IMR-90 (cell line): ENCODE measurements around the gene RELN. TPM values are rescaled to one million over a fixed set of nuclear protein-coding genes. Genes with fewer than 3 reads are reported as not detected.

Experiments
- ATAC-seq: fragments of 200-7000 bp; cut with Tn5 transposase; 2 replicates; pipeline ENCODE4 v1.9.1; 2020; ENCODE audit warnings: low read depth, mild to moderate bottlenecking, moderate library complexity
- BruUV-seq: library from RNA; stranded (reverse); fragments of 400-500 nt; replicated peaks from 2 replicates; lab custom pipeline; 2021; lab: Mats Ljungman, UMichigan
- CTCF ChIA-PET: fragments of 300-600 bp; formaldehyde crosslinking; extraction: SDS; loops from one replicate; lab custom pipeline; 2021; ENCODE audit warnings: antibody characterized with exemption; lab: Yijun Ruan, JAX
- POLR2A ChIA-PET: fragments of 300-600 bp; sonication (Branson Sonifier 250); formaldehyde crosslinking; loops from one replicate; lab custom pipeline; 2022; ENCODE audit warnings: antibody characterized with exemption; ENCODE audit not compliant: unreplicated experiment; lab: Charles Lee
- DNase-seq: peaks from one replicate; pipeline ENCODE4 v3.0.0; 2013
- H2AFZ ChIP-seq: replicated peaks from 2 replicates; pipeline ENCODE3; 2013; ENCODE audit warnings: low read length, mild to moderate bottlenecking; ENCODE audit not compliant: poor library complexity
- H2AK5ac ChIP-seq: 2 replicates; pipeline ENCODE4 v1.6.1; 2013; ENCODE audit warnings: low read depth, low read length, inconsistent platforms
- H2AK9ac ChIP-seq: replicated peaks from 2 replicates; pipeline ENCODE3; 2013; ENCODE audit warnings: mild to moderate bottlenecking, low read depth, low read length, moderate library complexity; ENCODE audit not compliant: poor library complexity
- H2BK120ac ChIP-seq: 2 replicates; pipeline ENCODE4 v1.6.1; 2013; ENCODE audit warnings: low read depth, low read length, inconsistent platforms
- H2BK15ac ChIP-seq: 3 replicates; pipeline ENCODE4 v1.6.1; 2013; ENCODE audit warnings: low read depth, low read length, inconsistent platforms
- H2BK20ac ChIP-seq: 2 replicates; pipeline ENCODE4 v1.6.1; 2013; ENCODE audit warnings: low read depth, mild to moderate bottlenecking, inconsistent platforms, low read length, moderate library complexity
- H2BK5ac ChIP-seq: 2 replicates; pipeline ENCODE4 v1.6.1; 2013; ENCODE audit warnings: mild to moderate bottlenecking, low read depth, low read length, inconsistent platforms; ENCODE audit not compliant: poor library complexity, severe bottlenecking
- H3K14ac ChIP-seq: replicated peaks from 2 replicates; pipeline ENCODE4 v1.6.1; 2013; ENCODE audit warnings: low read depth, low read length, inconsistent platforms
- H3K18ac ChIP-seq: 2 replicates; pipeline ENCODE4 v1.6.1; 2013; ENCODE audit warnings: low read depth, low read length, control low read depth
- H3K23ac ChIP-seq: 2 replicates; pipeline ENCODE4 v1.6.1; 2013; ENCODE audit warnings: low read depth, low read length, inconsistent platforms
- H3K27ac ChIP-seq: 2 replicates; pipeline ENCODE4 v1.5.1; 2013; ENCODE audit warnings: mild to moderate bottlenecking, control low read depth, low read length; ENCODE audit not compliant: insufficient read depth
- H3K27me3 ChIP-seq: 2 replicates; pipeline ENCODE4 v1.6.1; 2013; ENCODE audit warnings: low read length; ENCODE audit not compliant: control insufficient read depth, insufficient read depth
- H3K36me3 ChIP-seq: 2 replicates; pipeline ENCODE4 v1.6.1; 2013; ENCODE audit warnings: low read length, mixed read lengths; ENCODE audit not compliant: control insufficient read depth, insufficient read depth
- H3K4ac ChIP-seq: 2 replicates; pipeline ENCODE4 v1.6.1; 2013; ENCODE audit warnings: low read depth, low read length, inconsistent platforms
- H3K4me1 ChIP-seq: 2 replicates; pipeline ENCODE4 v1.6.1; 2013; ENCODE audit warnings: low read length, mixed read lengths; ENCODE audit not compliant: control insufficient read depth, insufficient read depth
- H3K4me2 ChIP-seq: 2 replicates; pipeline ENCODE4 v1.6.1; 2013; ENCODE audit warnings: low read depth, mild to moderate bottlenecking, control low read depth, low read length, moderate library complexity
- H3K4me3 ChIP-seq: 2 replicates; pipeline ENCODE4 v1.5.1; 2013; ENCODE audit warnings: low read depth, mild to moderate bottlenecking, control low read depth, low read length, moderate library complexity; ENCODE audit not compliant: insufficient read depth
- H3K56ac ChIP-seq: 2 replicates; pipeline ENCODE4 v1.6.1; 2013; ENCODE audit warnings: low read length, inconsistent platforms; ENCODE audit not compliant: insufficient read depth; ENCODE audit errors: extremely low read depth
- H3K79me1 ChIP-seq, 2 experiments: 2 replicates each; pipeline ENCODE4 v1.6.1; 2013; ENCODE audit warnings: low read length in 2 of 2, inconsistent platforms in 1 of 2, low read depth in 1 of 2
- H3K9ac ChIP-seq: 2 replicates; pipeline ENCODE4 v1.6.1; 2013; ENCODE audit warnings: low read depth, low read length, control low read depth
- H3K9me1 ChIP-seq: 2 replicates; pipeline ENCODE4 v1.6.1; 2013; ENCODE audit warnings: low read length, inconsistent platforms; ENCODE audit not compliant: insufficient read depth
- H3K9me3 ChIP-seq: 2 replicates; pipeline ENCODE4 v1.6.1; 2013; ENCODE audit warnings: low read length; ENCODE audit not compliant: control insufficient read depth, insufficient read depth
- H4K20me1 ChIP-seq: 2 replicates; pipeline ENCODE4 v1.6.1; 2013; ENCODE audit warnings: low read length, inconsistent platforms; ENCODE audit not compliant: insufficient read depth
- H4K5ac ChIP-seq: 2 replicates; pipeline ENCODE4 v1.6.1; 2013; ENCODE audit warnings: mild to moderate bottlenecking, low read depth, low read length, control low read depth
- H4K8ac ChIP-seq, 2 experiments: 2 replicates each; pipeline ENCODE4 v1.6.1; 2013; ENCODE audit warnings: low read depth in 2 of 2, low read length in 2 of 2, control low read depth in 1 of 2, inconsistent platforms in 1 of 2
- H4K91ac ChIP-seq: 2 replicates; pipeline ENCODE4 v1.6.1; 2013; ENCODE audit warnings: low read depth, low read length, inconsistent platforms; ENCODE audit not compliant: insufficient read depth
- BHLHE40 ChIP-seq: fragments of 150-350 bp; IDR thresholded peaks from 2 replicates; pipeline ENCODE4 v1.6.1; 2016; ENCODE audit warnings: mild to moderate bottlenecking, low read depth, low read length
- CEBPB ChIP-seq: IDR thresholded peaks from 2 replicates; pipeline ENCODE4 v1.6.1; 2012; ENCODE audit warnings: low read depth, low read length, improper control_type of control experiment
- CTCF ChIP-seq: conservative IDR thresholded peaks from 2 replicates; pipeline ENCODE4 v1.5.1; 2012; ENCODE audit warnings: mild to moderate bottlenecking, low read depth, low read length, improper control_type of control experiment
- ELK1 ChIP-seq: fragments of 150-350 bp; IDR thresholded peaks from 2 replicates; pipeline ENCODE4 v1.6.1; 2016; ENCODE audit warnings: low read depth, mild to moderate bottlenecking, low read length, moderate library complexity, borderline replicate concordance
- MAZ ChIP-seq: IDR thresholded peaks from 2 replicates; pipeline ENCODE4 v1.6.1; 2012; ENCODE audit warnings: low read depth, mild to moderate bottlenecking, low read length, improper control_type of control experiment, moderate library complexity, borderline replicate concordance
- NFE2L2 ChIP-seq: fragments of 150-350 bp; IDR thresholded peaks from 2 replicates; pipeline ENCODE4 v1.6.1; 2016; ENCODE audit warnings: low read depth, mild to moderate bottlenecking, low read length
- RAD21 ChIP-seq: IDR thresholded peaks from 2 replicates; pipeline ENCODE4 v1.6.1; 2012; ENCODE audit warnings: low read length, improper control_type of control experiment
- SMC3 ChIP-seq: fragments of 150-350 bp; IDR thresholded peaks from 2 replicates; pipeline ENCODE4 v1.6.1; 2016; ENCODE audit warnings: low read depth, mild to moderate bottlenecking, antibody characterized with exemption, low read length, moderate library complexity
- WGBS, 2 experiments: methylation state at CpG; one replicate each; pipeline versions ENCODE4 v1.1.5 to v1.1.7; 2013; ENCODE audit warnings: missing lambda C conversion rate in 2 of 2; ENCODE audit not compliant: insufficient read length in 1 of 2; ENCODE audit errors: extremely low coverage in 2 of 2; 5-methylcytosine and 5-hydroxymethylcytosine counted together
- dilution Hi-C: fragments of 300-500 bp; cut with HindIII; formaldehyde crosslinking; loops from one replicate; pipeline ENCODE4 v1.14.3; 2018; ENCODE audit warnings: low sequenced_read_pairs; ENCODE audit not compliant: unreplicated experiment
- in situ Hi-C: fragments of 300-500 bp; cut with MboI; formaldehyde crosslinking; loops from 3 replicates; pipeline ENCODE4 v1.14.3; 2019; ENCODE audit warnings: low sequenced_read_pairs, inconsistent platforms, mixed read lengths
- intact Hi-C: fragments of 100-400 bp; cut with micrococcal nuclease; formaldehyde crosslinking; loops from 2 replicates; pipeline ENCODE4 v1.10.0; 2022
- polyA plus RNA-seq, 3 experiments: library from polyadenylated mRNA; depleted of rRNA; stranded (reverse); fragments of >200 nt; gene quantifications; 2 replicates each; pipeline ENCODE4 v1.2.3, GENCODE V29; 2012; ENCODE audit warnings: low replicate concordance in 1 of 3
- total RNA-seq: library from RNA; depleted of rRNA; stranded (reverse); fragments of >200 nt; gene quantifications from 2 replicates; pipeline ENCODE4 v1.2.3, GENCODE V29; 2012

Gene RELN
- total and polyA plus RNA-seq, 2 of the 4 experiments (the other 2 are of a cell fraction): 14.7 to 23.7 TPM

GRCh38 chr7:103425177-103425576, 564.3 kb downstream of the RELN start:
- TF ChIP-seq NFE2L2 (no peak), CTCF (no peak), MAZ (no peak), SMC3 (no peak), ELK1 (no peak), CEBPB (no peak), RAD21 (no peak), BHLHE40 (no peak)
- intact Hi-C loops (no loop called here), dilution Hi-C loops (no loop called here), in situ Hi-C loops (no loop called here)
- H3K56ac ChIP-seq: no peak overlapping the region
- no peak overlapping the region for H4K91ac ChIP-seq
- ATAC-seq: no peak
- DNase-seq: no peak
- no peak overlapping the region for H2AFZ ChIP-seq
- no peak overlapping the region for H3K4me3 ChIP-seq
- H2BK20ac ChIP-seq: no peak overlapping the region
- H2BK120ac ChIP-seq: no peak overlapping the region
- H3K9me1 ChIP-seq: no peaks in the 10 kb centered on the region
- no peak overlapping the region for H4K8ac ChIP-seq
- H3K18ac ChIP-seq: no peak overlapping the region
- no peak overlapping the region for H2BK5ac ChIP-seq
- no TSS peak for BruUV-seq
- no peaks in the 10 kb centered on the region for H3K9me3 ChIP-seq
- H2BK15ac ChIP-seq: no peak overlapping the region
- H2AK5ac ChIP-seq: no peak overlapping the region
- no peak overlapping the region for H3K23ac ChIP-seq
- no peaks in the 10 kb centered on the region for H3K79me1 ChIP-seq
- H3K14ac ChIP-seq: no peak overlapping the region
- no CpG with 5 or more reads among the region's 1 CpG for WGBS, 2 experiments
- no peak overlapping the region for H3K27ac ChIP-seq
- no peak overlapping the region for H2AK9ac ChIP-seq
- no peak overlapping the region for H3K9ac ChIP-seq
- peaks cover 3% of the 10 kb centered on the region for H3K27me3 ChIP-seq
- no peaks in the 10 kb centered on the region for H3K4me1 ChIP-seq
- H3K4me2 ChIP-seq: no peak overlapping the region
- H3K4ac ChIP-seq: no peak overlapping the region
- H4K20me1 ChIP-seq: no peaks in the 10 kb centered on the region
- H4K5ac ChIP-seq: no peak overlapping the region
- CTCF ChIA-PET: no interaction called here
- POLR2A ChIA-PET: no interaction called here
- no peaks in the 10 kb centered on the region for H3K36me3 ChIP-seq
